CD14-positive monocyte (primary cell): ENCODE data around the gene PLG. TPM values are rescaled to one million over a fixed set of nuclear protein-coding genes. Genes with fewer than 3 reads are reported as not detected.
"Not testable (repeated sequence)": the region's sequence is repeated elsewhere in the genome, so short reads cannot be mapped to it uniquely, and the experiment has no call there.

Experiments
- DNase-seq, 3 donors: peaks; one replicate each; pipeline ENCODE4 v3.0.0-alpha.2; 2011 to 2022
- H2AFZ ChIP-seq: 2 replicates; pipeline ENCODE4 v1.6.0; 2012; ENCODE audit warnings: mild to moderate bottlenecking, low read depth, low read length, inconsistent platforms; ENCODE audit not compliant: insufficient read depth, poor library complexity, severe bottlenecking
- H3K27ac ChIP-seq, 2 donors: 1 replicate in 1 of 2; 2 replicates in 1 of 2; pipeline ENCODE4 v1.5.1; 2012 to 2013; ENCODE audit warnings: low read length in 2 of 2, control low read depth in 1 of 2, inconsistent platforms in 1 of 2, low read depth in 1 of 2, mild to moderate bottlenecking in 1 of 2
- H3K27me3 ChIP-seq, 2 donors: one replicate each; pipeline versions ENCODE4 v1.6.0 to v1.6.1; 2011 to 2013; ENCODE audit warnings: low read length in 2 of 2; ENCODE audit not compliant: control insufficient read depth in 2 of 2, insufficient read depth in 2 of 2
- H3K36me3 ChIP-seq, 2 donors: replicated peaks in 1 of 2; 1 replicate in 1 of 2; 2 replicates in 1 of 2; pipeline versions ENCODE4 v1.5.1 to v1.6.1; 2012 to 2013; ENCODE audit warnings: low read length in 2 of 2, control low read depth in 1 of 2, inconsistent platforms in 1 of 2, mild to moderate bottlenecking in 1 of 2; ENCODE audit not compliant: insufficient read depth in 2 of 2, control insufficient read depth in 1 of 2
- H3K4me1 ChIP-seq, 2 donors: 1 replicate in 1 of 2; 2 replicates in 1 of 2; pipeline versions ENCODE4 v1.5.1 to v1.6.1; 2012 to 2013; ENCODE audit warnings: low read length in 2 of 2, control low read depth in 1 of 2, inconsistent platforms in 1 of 2, mild to moderate bottlenecking in 1 of 2, moderate library complexity in 1 of 2; ENCODE audit not compliant: insufficient read depth in 2 of 2, control insufficient read depth in 1 of 2
- H3K4me2 ChIP-seq: replicated peaks from 2 replicates; pipeline ENCODE3; 2012; ENCODE audit warnings: low read length, moderate library complexity, mild to moderate bottlenecking; ENCODE audit not compliant: poor library complexity, severe bottlenecking; ENCODE audit errors: extremely low read depth
- H3K4me3 ChIP-seq, 3 experiments: fragments of 200-600 bp in 1 of 3; sonication (generic) in 1 of 3; replicated peaks in 1 of 3; 1 replicate in 2 of 3; 2 replicates in 1 of 3; pipeline ENCODE4 v1.5.1; 2011 to 2013; ENCODE audit warnings: low read length in 3 of 3, mild to moderate bottlenecking in 3 of 3, control low read depth in 2 of 3, low read depth in 2 of 3, inconsistent platforms in 1 of 3, moderate library complexity in 1 of 3
- H3K79me2 ChIP-seq: 2 replicates; pipeline ENCODE4 v1.6.0; 2012; ENCODE audit warnings: mild to moderate bottlenecking, control low read depth, inconsistent platforms, low read length, moderate library complexity; ENCODE audit not compliant: insufficient read depth
- H3K9ac ChIP-seq: 2 replicates; pipeline ENCODE4 v1.6.0; 2017; ENCODE audit warnings: low read length, mild to moderate bottlenecking; ENCODE audit not compliant: insufficient read depth, poor library complexity, severe bottlenecking
- H3K9me3 ChIP-seq, 2 donors: replicated peaks in 1 of 2; 1 replicate in 1 of 2; 2 replicates in 1 of 2; pipeline versions ENCODE4 v1.5.1 to v1.6.1; 2012 to 2013; ENCODE audit warnings: low read length in 2 of 2, control low read depth in 1 of 2; ENCODE audit not compliant: control insufficient read depth in 1 of 2, insufficient read depth in 1 of 2
- H4K20me1 ChIP-seq: 2 replicates; pipeline ENCODE4 v1.6.0; 2012; ENCODE audit warnings: mild to moderate bottlenecking, low read length, control low read depth, moderate library complexity; ENCODE audit not compliant: insufficient read depth
- H3K27ac Mint-ChIP-seq, 7 donors: one replicate each; pipeline ENCODE4 v1.8.0; 2020; ENCODE audit warnings: mild to moderate bottlenecking in 7 of 7, mixed read lengths in 7 of 7, moderate library complexity in 6 of 7, inconsistent platforms in 2 of 7
- H3K27me3 Mint-ChIP-seq, 3 donors: one replicate each; pipeline ENCODE4 v1.8.0; 2021 to 2022; ENCODE audit warnings: low read depth in 3 of 3, mild to moderate bottlenecking in 3 of 3, mixed read lengths in 3 of 3, moderate library complexity in 3 of 3, inconsistent platforms in 1 of 3
- H3K36me3 Mint-ChIP-seq, 2 donors: one replicate each; pipeline ENCODE4 v1.8.0; 2020; ENCODE audit warnings: mixed read lengths in 2 of 2, inconsistent platforms in 1 of 2, mild to moderate bottlenecking in 1 of 2
- H3K4me1 Mint-ChIP-seq: one replicate; pipeline ENCODE4 v1.8.0; 2020; ENCODE audit warnings: mild to moderate bottlenecking, mixed read lengths
- H3K4me3 Mint-ChIP-seq, 2 donors: one replicate each; pipeline ENCODE4 v1.8.0; 2020; ENCODE audit warnings: mild to moderate bottlenecking in 2 of 2, mixed read lengths in 2 of 2, moderate library complexity in 1 of 2
- H3K9me3 Mint-ChIP-seq, 7 donors: one replicate each; pipeline ENCODE4 v1.8.0; 2020 to 2022; ENCODE audit warnings: mixed read lengths in 7 of 7, mild to moderate bottlenecking in 6 of 7, moderate library complexity in 6 of 7, inconsistent platforms in 2 of 7
- CTCF ChIP-seq: fragments of 200-600 bp; IDR thresholded peaks from one replicate; pipeline ENCODE4 v1.8.0; 2022; ENCODE audit warnings: antibody characterized with exemption, mild to moderate bottlenecking
- WGBS: methylation state at CpG from one replicate; pipeline ENCODE4 v1.1.5; 2013; ENCODE audit warnings: missing lambda C conversion rate; ENCODE audit not compliant: insufficient coverage; 5-methylcytosine and 5-hydroxymethylcytosine counted together
- intact Hi-C, 2 donors: fragments of 100-400 bp; cut with micrococcal nuclease; formaldehyde crosslinking; loops; one replicate each; pipeline versions ENCODE4 v1.15.0 to v1.15.1; 2023
- polyA plus RNA-seq, 3 donors: library from polyadenylated mRNA; depleted of rRNA in 1 of 3; unstranded in 2 of 3; stranded (reverse) in 1 of 3; fragments of 300-500 nt in 2 of 3; fragments of >200 nt in 1 of 3; fragmentation: Illumina TruSeq in 2 of 3; gene quantifications; 1 replicate in 2 of 3; 2 replicates in 1 of 3; pipeline ENCODE4 v1.2.3, GENCODE V29; 2012 to 2021

PLG gene
- polyA plus RNA-seq, 3 donors, result not detected

- Mint-ChIP-seq H3K4me3 (no peak overlapping the region), H3K27me3 (peaks cover 0 to 2% (median 1%) of the 10 kb centered on the region in 3 donors), H3K4me1 (no peaks in the 10 kb centered on the region), H3K36me3 (no peaks in the 10 kb centered on the region), H3K9me3 (peaks cover 0 to 18% (median 9%) of the 10 kb centered on the region in 7 donors), H3K27ac (no peak overlapping the region)
- no peaks in the 10 kb centered on the region for H3K27me3 ChIP-seq
- H4K20me1 ChIP-seq, result no peaks in the 10 kb centered on the region
- no peak for TF ChIP-seq CTCF
- H3K79me2 ChIP-seq, result no peaks in the 10 kb centered on the region
- intact Hi-C loops, result no loop called here
- H3K9ac ChIP-seq, result no peak overlapping the region
- DNase-seq, result no peak
- no peak overlapping the region for H2AFZ ChIP-seq
- H3K9me3 ChIP-seq, result peaks cover 0 to 19% of the 10 kb centered on the region in 2 donors
- H3K4me2 ChIP-seq, result no peak overlapping the region
- H3K4me1 ChIP-seq, result no peaks in the 10 kb centered on the region
- no peaks in the 10 kb centered on the region for H3K36me3 ChIP-seq
- H3K27ac ChIP-seq, result no peak overlapping the region
- H3K4me3 ChIP-seq, result no peak overlapping the region
- WGBS, result no CpG with 5 or more reads among the region's 5 CpGs
Measured at GRCh38 chr6:160691617-160692016, 10.4 kb upstream of the PLG start.

- Histone ChIP-seq H3K9ac (no peak overlapping the region), H3K27ac (no peak overlapping the region), H3K4me2 (no peak overlapping the region), H2AFZ (no peak overlapping the region), H3K4me1 (no peaks in the 10 kb centered on the region), H4K20me1 (no peaks in the 10 kb centered on the region), H3K9me3 (peaks cover 0 to 19% of the 10 kb centered on the region in 2 donors), H3K27me3 (no peaks in the 10 kb centered on the region), H3K36me3 (no peaks in the 10 kb centered on the region), H3K79me2 (no peaks in the 10 kb centered on the region), H3K4me3 (no peak overlapping the region)
- Mint-ChIP-seq H3K4me1 (no peaks in the 10 kb centered on the region), H3K4me3 (no peak overlapping the region), H3K27ac (no peak overlapping the region), H3K36me3 (no peaks in the 10 kb centered on the region), H3K27me3 (peaks cover 0 to 2% (median 1%) of the 10 kb centered on the region in 3 donors), H3K9me3 (peaks cover 0 to 18% (median 9%) of the 10 kb centered on the region in 7 donors)
- intact Hi-C loops, result no loop called here
- TF ChIP-seq CTCF, result no peak
- WGBS, result 100% methylated on average over 4 of the region's 5 CpGs
- no peak for DNase-seq
Measured at GRCh38 chr6:160692369-160692959, 9.6 kb upstream of the PLG start.

- H3K4me1 Mint-ChIP-seq, H4K20me1 ChIP-seq, H3K36me3 Mint-ChIP-seq, H3K27me3 ChIP-seq, H3K79me2 ChIP-seq, H3K4me3 Mint-ChIP-seq, H3K4me1 ChIP-seq, H2AFZ ChIP-seq, H3K9ac ChIP-seq, H3K27ac ChIP-seq, DNase-seq, H3K27me3 Mint-ChIP-seq, H3K4me2 ChIP-seq, intact Hi-C loops, H3K4me3 ChIP-seq, H3K36me3 ChIP-seq, H3K27ac Mint-ChIP-seq: not testable (repeated sequence)
- H3K9me3 Mint-ChIP-seq, result peaks cover 0 to 16% (median 9%) of the 10 kb centered on the region in 7 donors
- peaks cover 0 to 14% of the 10 kb centered on the region in 2 donors for H3K9me3 ChIP-seq
Measured at GRCh38 chr6:160695025-160695424, 7.0 kb upstream of the PLG start.
